GM21529 (cell line): Measurements from ENCODE around the gene HSPA1L.

Experiments
- ATAC-seq: cut with Tn5 transposase; IDR thresholded peaks from one replicate; pipeline ENCODE4 v1.9.1; 2021; ENCODE audit not compliant: unreplicated experiment

The HSPA1L gene

GRCh38 chr6:31767096-31767645 lies 47.9 kb downstream of the HSPA1L start:
- no peak for ATAC-seq

GRCh38 chr6:31765910-31766794 lies 48.9 kb downstream of the HSPA1L start:
- ATAC-seq: no peak

DNA sequence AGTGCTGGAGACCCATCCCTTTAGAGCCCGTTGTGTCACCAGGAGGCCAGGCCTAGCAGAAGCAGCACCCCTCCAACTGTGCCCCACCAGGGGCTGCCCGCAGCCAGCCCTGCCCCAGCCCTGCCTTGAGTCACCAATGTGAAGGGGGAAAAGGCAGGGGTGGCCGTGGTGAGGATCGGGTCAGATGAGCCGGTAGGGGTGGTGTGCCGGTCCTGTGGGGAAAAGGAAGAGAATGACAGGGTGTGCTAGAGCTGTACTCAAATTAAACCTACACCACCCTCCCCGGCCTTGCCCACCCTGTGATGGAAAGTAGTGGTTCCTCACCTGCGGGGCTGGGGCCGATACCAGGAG lies 49.5 kb downstream of the HSPA1L start:
- no peak for ATAC-seq

- no peak for ATAC-seq
Measured at GRCh38 chr6:31764198-31764597, 50.9 kb downstream of the HSPA1L start.

GRCh38 chr6:31763619-31763940 lies 51.5 kb downstream of the HSPA1L start:
- ATAC-seq: no peak

DNA sequence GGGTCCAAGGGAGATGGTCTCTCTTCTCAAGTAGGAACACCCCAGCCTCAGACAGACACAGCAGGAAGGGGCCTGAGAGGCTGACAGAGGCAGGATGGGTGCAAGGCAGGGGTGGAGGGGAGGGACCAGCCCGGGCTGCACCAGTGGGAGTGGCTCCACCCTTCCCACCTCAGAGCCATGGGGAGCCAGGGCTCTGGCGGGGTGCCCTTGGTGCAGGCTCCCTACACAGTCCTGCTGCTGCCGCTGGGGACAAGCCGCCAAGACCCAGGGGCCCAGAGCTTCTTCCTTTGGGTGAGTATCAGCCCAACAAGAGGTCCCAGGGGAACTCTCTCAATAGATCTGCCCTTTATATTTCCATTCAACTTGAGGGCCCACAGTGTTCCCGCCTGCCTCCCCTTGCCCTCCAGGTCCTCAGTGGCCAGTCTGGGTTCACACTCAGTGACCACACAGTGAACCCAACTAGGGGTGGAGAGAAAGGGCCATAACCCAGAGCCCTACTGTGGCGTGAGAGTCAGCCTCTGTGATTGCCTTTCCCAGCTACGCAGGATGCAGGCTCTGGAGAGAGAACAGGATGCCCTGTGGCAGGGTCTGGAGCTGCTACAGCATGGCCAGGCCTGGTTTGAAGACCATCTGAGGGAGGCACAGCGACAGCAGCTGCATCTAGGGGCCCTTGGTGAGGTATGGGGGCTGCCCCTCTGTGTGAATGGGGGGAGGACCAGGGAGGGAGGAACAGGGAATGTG lies 52.0 kb downstream of the HSPA1L start:
- ATAC-seq: no peak

GRCh38 chr6:31762356-31762755 lies 52.7 kb downstream of the HSPA1L start, which contains the start of gene SAPCD1:
SAPCD1 (plus strand) TSS chr6:31762656; CDS start chr6:31763055, 399 bp downstream.
- ATAC-seq: no peak

DNA sequence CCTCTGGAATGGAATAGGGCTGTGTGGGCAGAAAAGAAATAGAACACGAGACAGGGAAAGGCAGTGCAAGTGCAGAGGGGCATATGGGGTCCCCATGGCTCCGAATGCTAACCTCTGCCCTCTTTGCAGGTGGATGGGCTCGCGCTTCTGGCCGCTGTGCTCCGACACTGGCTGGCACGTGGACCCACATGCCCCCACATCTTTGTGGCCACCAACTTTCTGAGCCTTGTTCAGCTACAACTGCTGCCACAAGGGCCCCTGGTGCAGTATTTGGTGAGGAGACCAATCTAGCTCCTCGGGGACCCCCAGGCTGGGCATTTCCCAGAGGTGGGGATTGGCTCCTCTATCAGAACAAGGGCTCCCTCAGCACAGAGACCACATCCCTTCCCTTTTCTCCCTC lies 53.7 kb downstream of the HSPA1L start:
- no peak for ATAC-seq

DNA sequence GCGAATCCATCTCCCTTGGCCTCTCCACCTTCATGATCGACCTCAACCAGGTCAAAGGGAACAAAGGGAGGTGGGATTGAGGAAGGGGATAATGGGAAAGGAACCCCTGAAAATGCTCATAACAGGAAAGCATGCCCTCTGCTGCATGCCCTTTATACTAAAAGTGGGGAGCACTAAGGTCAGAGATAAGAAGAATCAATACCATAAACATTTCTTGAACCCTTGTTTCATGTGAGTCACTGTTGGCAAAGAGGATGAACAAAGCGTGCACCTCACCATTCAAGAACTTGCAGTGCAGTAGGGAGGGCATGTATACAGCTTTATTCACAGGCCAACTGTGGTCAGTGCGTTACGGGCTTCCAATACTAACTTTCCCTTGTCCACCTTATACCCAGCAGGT lies 54.3 kb downstream of the HSPA1L start:
- no peak for ATAC-seq
